Osteocyte (in vitro differentiated cells): Measurements from ENCODE around the gene ALKBH5. TPM values are rescaled to one million over a fixed set of nuclear protein-coding genes. Genes with fewer than 3 reads are reported as not detected.
"Not testable (repeated sequence)": the region's sequence is repeated elsewhere in the genome, so short reads cannot be mapped to it uniquely, and the experiment has no call there.

ENCODE experiments used
- DNase-seq: peaks from one replicate; pipeline ENCODE4 v3.0.0; 2021; ENCODE audit warnings: mixed read lengths; ENCODE audit not compliant: unreplicated experiment; ENCODE audit errors: extremely low spot score
- H3K27ac Mint-ChIP-seq: one replicate; pipeline ENCODE4 v1.8.0; 2021; ENCODE audit warnings: mild to moderate bottlenecking, mixed read lengths; ENCODE audit not compliant: unreplicated experiment
- H3K27me3 Mint-ChIP-seq: one replicate; pipeline ENCODE4 v1.8.0; 2021; ENCODE audit warnings: mixed read lengths; ENCODE audit not compliant: unreplicated experiment
- H3K36me3 Mint-ChIP-seq: one replicate; pipeline ENCODE4 v1.8.0; 2021; ENCODE audit warnings: mixed read lengths; ENCODE audit not compliant: unreplicated experiment
- H3K4me1 Mint-ChIP-seq: one replicate; pipeline ENCODE4 v1.8.0; 2021; ENCODE audit warnings: mixed read lengths; ENCODE audit not compliant: unreplicated experiment
- H3K4me3 Mint-ChIP-seq: one replicate; pipeline ENCODE4 v1.8.0; 2021; ENCODE audit warnings: mild to moderate bottlenecking, moderate library complexity, mixed read lengths; ENCODE audit not compliant: unreplicated experiment
- H3K9me3 Mint-ChIP-seq: one replicate; pipeline ENCODE4 v1.8.0; 2021; ENCODE audit warnings: mixed read lengths; ENCODE audit not compliant: unreplicated experiment
- total RNA-seq: library from RNA; stranded (reverse); gene quantifications from 2 replicates; pipeline ENCODE4 v1.2.1, GENCODE V29; 2021
- TF ChIP-seq, protein P1 (sequence below): fragments of 200-600 bp; sonication (generic); IDR thresholded peaks from 2 replicates; pipeline ENCODE4 v1.5.0; 2021; ENCODE audit warnings: antibody characterized with exemption, mild to moderate bottlenecking, moderate library complexity

ALKBH5 gene
- total RNA-seq, 1 donor from 2014 or later: 89.4 TPM

DNA sequence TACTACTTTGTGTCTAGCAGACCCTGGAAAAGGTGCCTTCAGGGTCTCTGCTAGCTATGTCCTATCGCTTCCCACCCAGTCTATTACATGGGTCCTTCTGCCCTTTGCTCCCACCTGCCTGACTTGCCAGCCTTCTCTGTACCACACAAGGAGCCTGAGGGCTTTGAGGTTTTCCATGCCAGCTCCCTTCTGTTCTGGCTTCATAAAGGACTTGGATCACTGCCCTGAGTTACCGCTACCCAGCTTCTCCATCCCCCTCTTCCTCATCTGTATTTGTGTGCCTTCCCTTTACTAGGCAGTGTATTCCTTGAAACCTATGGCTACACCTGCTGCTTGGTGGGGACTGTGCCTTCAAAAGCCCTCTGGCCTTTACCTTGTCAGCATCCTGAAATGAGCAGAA is 22.2 kb downstream of the ALKBH5 start:
- Mint-ChIP-seq H3K9me3 (no peaks in the 10 kb centered on the region), H3K36me3 (peaks cover 29% of the 10 kb centered on the region), H3K27ac (no peak overlapping the region), H3K4me1 (no peaks in the 10 kb centered on the region), H3K27me3 (no peaks in the 10 kb centered on the region), H3K4me3 (no peak overlapping the region)
- TF ChIP-seq, protein P1, sequence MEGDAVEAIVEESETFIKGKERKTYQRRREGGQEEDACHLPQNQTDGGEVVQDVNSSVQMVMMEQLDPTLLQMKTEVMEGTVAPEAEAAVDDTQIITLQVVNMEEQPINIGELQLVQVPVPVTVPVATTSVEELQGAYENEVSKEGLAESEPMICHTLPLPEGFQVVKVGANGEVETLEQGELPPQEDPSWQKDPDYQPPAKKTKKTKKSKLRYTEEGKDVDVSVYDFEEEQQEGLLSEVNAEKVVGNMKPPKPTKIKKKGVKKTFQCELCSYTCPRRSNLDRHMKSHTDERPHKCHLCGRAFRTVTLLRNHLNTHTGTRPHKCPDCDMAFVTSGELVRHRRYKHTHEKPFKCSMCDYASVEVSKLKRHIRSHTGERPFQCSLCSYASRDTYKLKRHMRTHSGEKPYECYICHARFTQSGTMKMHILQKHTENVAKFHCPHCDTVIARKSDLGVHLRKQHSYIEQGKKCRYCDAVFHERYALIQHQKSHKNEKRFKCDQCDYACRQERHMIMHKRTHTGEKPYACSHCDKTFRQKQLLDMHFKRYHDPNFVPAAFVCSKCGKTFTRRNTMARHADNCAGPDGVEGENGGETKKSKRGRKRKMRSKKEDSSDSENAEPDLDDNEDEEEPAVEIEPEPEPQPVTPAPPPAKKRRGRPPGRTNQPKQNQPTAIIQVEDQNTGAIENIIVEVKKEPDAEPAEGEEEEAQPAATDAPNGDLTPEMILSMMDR: no peak
- no peak for DNase-seq

DNA sequence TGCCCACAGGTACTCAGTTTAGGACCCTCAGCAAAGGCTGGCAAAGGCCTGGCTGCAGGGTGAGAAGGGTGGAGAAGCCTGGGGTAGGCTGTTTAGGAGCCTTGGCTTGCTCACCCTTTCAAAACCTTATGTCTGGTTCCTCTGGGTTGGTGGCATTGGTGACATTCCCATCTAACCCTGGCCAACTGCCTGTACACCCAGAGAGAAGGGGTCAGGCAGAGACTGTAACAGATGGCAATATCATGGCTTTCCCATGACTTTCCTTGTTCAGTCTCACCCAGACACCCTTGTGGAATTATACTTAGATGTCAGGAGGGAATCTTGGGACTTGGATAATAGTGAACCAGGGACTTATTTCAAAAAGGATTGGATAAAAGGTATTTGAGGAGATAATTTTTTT is 23.3 kb downstream of the ALKBH5 start:
- no peak overlapping the region for H3K4me3 Mint-ChIP-seq
- no peaks in the 10 kb centered on the region for H3K27me3 Mint-ChIP-seq

DNA sequence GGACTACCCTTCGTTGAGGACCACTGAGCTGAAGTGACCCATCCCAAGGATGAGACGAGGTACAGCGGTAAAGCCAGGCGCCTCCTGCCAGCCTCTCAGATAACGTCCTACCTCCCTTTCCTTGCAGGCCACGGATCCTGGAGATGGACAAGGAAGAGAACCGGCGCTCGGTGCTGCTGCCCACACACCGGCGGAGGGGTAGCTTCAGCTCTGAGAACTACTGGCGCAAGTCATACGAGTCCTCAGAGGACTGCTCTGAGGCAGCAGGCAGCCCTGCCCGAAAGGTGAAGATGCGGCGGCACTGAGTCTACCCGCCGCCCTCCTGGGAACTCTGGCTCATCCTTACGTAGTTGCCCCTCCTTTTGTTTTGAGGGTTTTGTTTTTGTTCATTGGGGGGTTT is 24.5 kb downstream of the ALKBH5 start:
- Mint-ChIP-seq H3K4me3 (no peak overlapping the region), H3K4me1 (no peaks in the 10 kb centered on the region), H3K36me3 (peaks cover 26% of the 10 kb centered on the region), H3K27ac (no peak overlapping the region), H3K27me3 (no peaks in the 10 kb centered on the region), H3K9me3 (no peaks in the 10 kb centered on the region)
- no peak for DNase-seq
- TF ChIP-seq, protein P1: no peak

More for the DNA sequence above, 23.3 kb downstream of the ALKBH5 start:
- H3K27ac Mint-ChIP-seq: no peak overlapping the region
- no peaks in the 10 kb centered on the region for H3K9me3 Mint-ChIP-seq
- H3K36me3 Mint-ChIP-seq: peaks cover 26% of the 10 kb centered on the region
- no peaks in the 10 kb centered on the region for H3K4me1 Mint-ChIP-seq
- TF ChIP-seq, protein P1: no peak
- DNase-seq: no peak

DNA sequence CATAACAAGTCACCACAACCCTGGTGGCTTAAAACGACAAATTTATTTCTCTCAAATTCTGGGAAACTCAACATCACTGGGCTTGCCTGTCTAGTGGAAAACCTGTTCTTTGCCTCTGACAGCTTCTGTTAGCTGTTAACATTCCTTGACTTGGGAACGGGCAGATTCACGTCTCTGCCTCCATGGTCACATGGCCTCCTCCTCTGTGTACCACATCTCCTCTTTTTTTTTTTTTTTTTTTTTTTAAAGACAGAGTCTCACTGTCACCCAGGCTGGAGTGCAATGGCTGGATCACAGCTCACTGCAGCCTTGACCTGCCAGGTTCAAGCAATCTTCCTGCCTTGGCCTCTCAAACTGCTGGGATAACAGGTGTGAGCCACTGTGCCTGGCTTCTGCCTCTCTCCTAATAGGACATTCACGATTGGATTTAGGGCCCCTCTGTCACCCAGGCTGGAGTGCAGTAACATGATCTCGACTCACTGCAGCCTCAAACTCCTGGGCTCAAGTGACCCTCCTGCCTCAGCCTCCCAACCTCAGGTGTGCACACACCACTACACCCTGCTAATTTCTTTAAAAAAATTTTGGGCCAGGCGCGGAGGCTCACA is 30.1 kb downstream of the ALKBH5 start:
- TF ChIP-seq, protein P1: no peak
- H3K27ac Mint-ChIP-seq: no peak overlapping the region
- no peak overlapping the region for H3K4me3 Mint-ChIP-seq
- no peak for DNase-seq
- H3K36me3 Mint-ChIP-seq: peaks cover 10% of the 10 kb centered on the region
- H3K9me3 Mint-ChIP-seq: no peaks in the 10 kb centered on the region
- H3K27me3 Mint-ChIP-seq: no peaks in the 10 kb centered on the region
- peaks cover 4% of the 10 kb centered on the region for H3K4me1 Mint-ChIP-seq

DNA sequence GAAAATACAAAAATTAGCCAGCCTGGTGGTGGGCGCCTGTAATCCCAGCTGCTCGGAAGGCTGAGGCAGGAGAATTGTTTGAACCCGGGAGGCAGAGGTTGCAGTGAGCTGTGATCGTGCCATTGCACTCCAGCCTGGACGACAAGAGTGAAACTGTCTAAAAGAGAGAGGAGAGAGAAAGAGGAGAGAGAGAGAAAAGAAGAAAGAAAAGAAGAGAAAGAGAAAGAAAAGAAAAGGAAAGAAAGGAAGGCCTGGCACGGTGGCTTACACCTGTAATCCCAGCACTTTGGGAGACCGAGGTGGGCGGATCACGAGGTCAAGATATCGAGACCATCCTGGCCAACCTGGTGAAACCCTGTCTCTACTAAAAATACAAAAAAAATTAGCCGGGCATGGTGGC is 33.3 kb downstream of the ALKBH5 start:
- H3K27me3 Mint-ChIP-seq, H3K36me3 Mint-ChIP-seq, H3K27ac Mint-ChIP-seq, DNase-seq, H3K4me3 Mint-ChIP-seq, H3K9me3 Mint-ChIP-seq: not testable (repeated sequence)
- H3K4me1 Mint-ChIP-seq: peaks cover 10% of the 10 kb centered on the region
